ENCODE results near the gene GPR3. TPM values are rescaled to one million over a fixed set of nuclear protein-coding genes. Genes with fewer than 3 reads are reported as not detected.

GPR3 gene
- total and polyA plus RNA-seq, 2 donors: 0.09 to 0.37 TPM

DNA sequence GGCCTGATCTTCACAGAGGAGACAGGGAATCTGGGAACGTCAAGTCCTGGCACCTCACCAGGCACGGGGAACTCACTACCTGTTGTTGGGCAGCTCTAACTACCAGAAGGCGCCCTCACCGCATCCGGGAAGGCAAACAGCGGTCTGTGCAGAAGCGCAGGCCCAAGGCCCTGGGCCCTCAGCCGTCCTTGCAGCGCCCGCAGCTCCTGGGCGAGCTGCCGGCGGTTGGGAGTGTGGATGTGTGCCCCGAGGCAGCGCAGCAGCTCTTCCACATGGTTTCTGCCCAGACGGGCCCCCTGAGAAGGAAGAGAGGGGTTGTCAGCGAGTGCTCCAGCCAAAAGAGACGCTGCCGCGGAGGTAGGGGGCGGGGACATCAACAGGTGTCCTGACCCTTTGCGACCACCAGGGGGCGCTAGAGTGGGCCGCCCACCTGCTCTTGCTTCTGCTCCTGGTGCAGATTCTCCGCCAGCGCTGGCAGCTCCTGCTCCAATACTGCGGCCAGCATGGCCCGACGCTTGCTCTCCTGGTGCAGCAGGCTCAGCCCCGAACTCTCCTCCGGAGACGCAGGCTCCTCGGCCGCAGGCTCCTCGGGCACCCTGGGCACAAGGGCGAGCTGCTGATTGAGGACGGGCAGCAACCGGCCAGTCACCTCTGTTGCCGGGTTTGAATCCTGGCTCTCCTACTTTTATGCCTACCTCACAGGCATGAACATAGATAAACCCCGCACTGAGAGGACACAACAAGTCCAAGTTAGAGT is 35.0 kb upstream of the GPR3 start:
- Histone ChIP-seq H3K27me3 (ENCODE audit: control insufficient read depth in 2 of 2, insufficient read depth in 1 of 2, low read length in 1 of 2) (peaks cover 2 to 45% of the 10 kb centered on the region in 2 donors), H3K4me1 (ENCODE audit: control insufficient read depth in 2 of 2, insufficient read depth in 2 of 2, low read length in 2 of 2) (peaks cover 12 to 40% of the 10 kb centered on the region in 2 donors), H3K36me3 (ENCODE audit: control insufficient read depth in 2 of 2, insufficient read depth in 2 of 2, low read length in 1 of 2) (peaks cover 0 to 9% of the 10 kb centered on the region in 2 donors), H3K9me3 (ENCODE audit: control insufficient read depth in 2 of 2, insufficient read depth in 1 of 2, low read length in 1 of 2) (peaks cover 0 to 3% of the 10 kb centered on the region in 2 donors), H3K4me3 (ENCODE audit: low read length in 2 of 2) (peak overlapping the region; percentile 46 to 53), H3K27ac (ENCODE audit: low read depth in 1 of 2, low read length in 1 of 2) (peak overlapping the region; percentile 57 to 82)
- peak in 7 of 9 donors; percentile 71 to 89 (median 82) for DNase-seq (ENCODE audit: low read depth in 6 of 9, low spot score in 9 of 9)
- 21% methylated on average over 40 of the region's 40 CpGs for WGBS

DNA sequence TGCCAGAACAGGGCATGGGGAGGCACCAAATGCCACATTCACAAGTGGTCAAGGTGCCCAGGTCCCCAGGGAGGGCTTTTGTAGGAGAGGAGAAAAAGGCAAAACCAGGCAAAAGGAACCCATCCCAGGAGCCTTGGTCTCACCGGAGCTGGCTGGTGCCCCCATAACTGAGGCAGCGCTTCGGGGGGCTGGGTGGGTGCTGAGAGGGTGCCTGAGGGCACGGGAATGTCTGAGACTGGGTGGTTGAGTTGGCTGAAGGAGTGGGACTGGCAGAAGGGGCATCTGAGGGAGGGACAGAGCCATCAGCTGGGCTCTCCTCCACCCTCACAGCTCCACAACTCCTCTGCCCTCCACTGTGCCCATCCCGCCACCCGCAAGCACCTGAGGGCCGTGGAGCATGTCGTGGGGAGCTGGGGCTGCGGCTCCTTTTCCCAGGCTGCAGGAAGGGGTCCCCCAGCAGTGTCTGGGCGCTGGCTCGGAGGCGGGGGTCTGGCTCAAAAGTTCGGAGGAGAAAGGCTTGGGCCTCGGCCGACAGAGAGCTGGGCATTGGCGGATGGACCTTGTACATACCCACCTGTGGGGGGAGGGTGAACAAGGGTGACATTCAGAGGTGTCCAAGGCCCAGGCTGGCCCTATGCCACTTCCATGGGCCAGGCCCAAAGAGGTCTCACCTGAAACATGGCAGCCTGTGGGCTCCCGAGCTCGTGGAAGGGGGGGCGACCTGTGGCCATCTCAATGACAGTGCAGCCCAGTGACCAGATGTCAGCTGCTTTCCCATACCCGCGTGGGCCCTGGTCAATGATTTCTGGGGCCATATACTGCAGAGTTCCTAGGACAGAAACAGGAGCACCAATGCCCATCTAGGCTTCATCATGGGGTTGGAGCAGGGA is 34.1 kb upstream of the GPR3 start:
- WGBS: 97% methylated on average over 21 of the region's 21 CpGs
- H3K27me3 ChIP-seq (ENCODE audit: control insufficient read depth in 2 of 2, insufficient read depth in 1 of 2, low read length in 1 of 2): peaks cover 2 to 45% of the 10 kb centered on the region in 2 donors
- H3K4me1 ChIP-seq (ENCODE audit: control insufficient read depth in 2 of 2, insufficient read depth in 2 of 2, low read length in 2 of 2): peaks cover 12 to 40% of the 10 kb centered on the region in 2 donors
- H3K9me3 ChIP-seq (ENCODE audit: control insufficient read depth in 2 of 2, insufficient read depth in 1 of 2, low read length in 1 of 2): peaks cover 0 to 3% of the 10 kb centered on the region in 2 donors
- DNase-seq (ENCODE audit: low read depth in 6 of 9, low spot score in 9 of 9): no peak
- H3K36me3 ChIP-seq (ENCODE audit: control insufficient read depth in 2 of 2, insufficient read depth in 2 of 2, low read length in 1 of 2): peaks cover 0 to 6% of the 10 kb centered on the region in 2 donors
- H3K4me3 ChIP-seq (ENCODE audit: low read length in 2 of 2): no peak overlapping the region
- H3K27ac ChIP-seq (ENCODE audit: low read depth in 1 of 2, low read length in 1 of 2): no peak overlapping the region

DNA sequence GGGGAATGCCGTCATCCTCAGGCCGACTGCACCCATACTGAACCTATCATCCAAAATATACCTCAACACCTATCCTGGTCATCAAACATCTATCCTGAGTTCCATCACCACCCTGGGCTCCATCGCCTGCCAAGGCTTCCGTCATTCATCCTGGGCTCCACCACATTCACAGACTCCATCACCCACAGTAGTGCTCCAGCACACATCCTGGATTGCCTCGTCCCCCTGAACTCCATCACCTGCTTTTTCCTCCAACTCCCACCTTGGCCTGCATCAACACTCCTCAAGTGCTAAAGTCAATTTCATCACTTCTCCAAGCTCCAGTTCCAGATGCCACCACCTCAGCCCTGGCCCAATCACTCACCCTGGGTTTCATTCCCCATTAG is 33.5 kb upstream of the GPR3 start:
- Histone ChIP-seq H3K27me3 (ENCODE audit: control insufficient read depth in 2 of 2, insufficient read depth in 1 of 2, low read length in 1 of 2) (peaks cover 2 to 45% of the 10 kb centered on the region in 2 donors), H3K27ac (ENCODE audit: low read depth in 1 of 2, low read length in 1 of 2) (no peak overlapping the region), H3K4me1 (ENCODE audit: control insufficient read depth in 2 of 2, insufficient read depth in 2 of 2, low read length in 2 of 2) (peaks cover 12 to 40% of the 10 kb centered on the region in 2 donors), H3K4me3 (ENCODE audit: low read length in 2 of 2) (no peak overlapping the region), H3K9me3 (ENCODE audit: control insufficient read depth in 2 of 2, insufficient read depth in 1 of 2, low read length in 1 of 2) (peaks cover 0 to 3% of the 10 kb centered on the region in 2 donors), H3K36me3 (ENCODE audit: control insufficient read depth in 2 of 2, insufficient read depth in 2 of 2, low read length in 1 of 2) (peaks cover 0 to under 1% of the 10 kb centered on the region in 2 donors)
- 98% methylated on average over 5 of the region's 5 CpGs for WGBS
- DNase-seq (ENCODE audit: low read depth in 6 of 9, low spot score in 9 of 9): no peak

DNA sequence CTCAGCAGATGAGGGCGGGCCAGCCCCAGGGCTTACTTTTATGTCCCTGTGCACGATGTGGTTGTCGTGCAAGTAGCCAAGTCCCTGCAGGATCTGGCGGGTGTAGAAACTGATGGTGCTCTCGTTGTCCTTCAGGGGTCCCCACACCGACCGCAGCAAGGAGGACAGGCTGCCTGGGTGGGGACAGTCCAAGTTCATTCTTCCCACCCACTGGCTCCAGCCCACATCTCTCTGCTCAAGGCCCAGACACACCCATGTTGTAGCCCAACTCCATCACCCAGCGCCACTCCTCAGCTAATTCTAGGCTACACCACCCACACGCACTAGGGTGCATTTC is 32.6 kb upstream of the GPR3 start:
- Histone ChIP-seq H3K4me1 (ENCODE audit: control insufficient read depth in 2 of 2, insufficient read depth in 2 of 2, low read length in 2 of 2) (peaks cover 12 to 47% of the 10 kb centered on the region in 2 donors), H3K36me3 (ENCODE audit: control insufficient read depth in 2 of 2, insufficient read depth in 2 of 2, low read length in 1 of 2) (no peaks in the 10 kb centered on the region), H3K27ac (ENCODE audit: low read depth in 1 of 2, low read length in 1 of 2) (no peak overlapping the region), H3K9me3 (ENCODE audit: control insufficient read depth in 2 of 2, insufficient read depth in 1 of 2, low read length in 1 of 2) (peaks cover 0 to 6% of the 10 kb centered on the region in 2 donors), H3K4me3 (ENCODE audit: low read length in 2 of 2) (no peak overlapping the region), H3K27me3 (ENCODE audit: control insufficient read depth in 2 of 2, insufficient read depth in 1 of 2, low read length in 1 of 2) (peaks cover 2 to 48% of the 10 kb centered on the region in 2 donors)
- 62% methylated on average over 9 of the region's 9 CpGs for WGBS
- DNase-seq (ENCODE audit: low read depth in 6 of 9, low spot score in 9 of 9): no peak

DNA sequence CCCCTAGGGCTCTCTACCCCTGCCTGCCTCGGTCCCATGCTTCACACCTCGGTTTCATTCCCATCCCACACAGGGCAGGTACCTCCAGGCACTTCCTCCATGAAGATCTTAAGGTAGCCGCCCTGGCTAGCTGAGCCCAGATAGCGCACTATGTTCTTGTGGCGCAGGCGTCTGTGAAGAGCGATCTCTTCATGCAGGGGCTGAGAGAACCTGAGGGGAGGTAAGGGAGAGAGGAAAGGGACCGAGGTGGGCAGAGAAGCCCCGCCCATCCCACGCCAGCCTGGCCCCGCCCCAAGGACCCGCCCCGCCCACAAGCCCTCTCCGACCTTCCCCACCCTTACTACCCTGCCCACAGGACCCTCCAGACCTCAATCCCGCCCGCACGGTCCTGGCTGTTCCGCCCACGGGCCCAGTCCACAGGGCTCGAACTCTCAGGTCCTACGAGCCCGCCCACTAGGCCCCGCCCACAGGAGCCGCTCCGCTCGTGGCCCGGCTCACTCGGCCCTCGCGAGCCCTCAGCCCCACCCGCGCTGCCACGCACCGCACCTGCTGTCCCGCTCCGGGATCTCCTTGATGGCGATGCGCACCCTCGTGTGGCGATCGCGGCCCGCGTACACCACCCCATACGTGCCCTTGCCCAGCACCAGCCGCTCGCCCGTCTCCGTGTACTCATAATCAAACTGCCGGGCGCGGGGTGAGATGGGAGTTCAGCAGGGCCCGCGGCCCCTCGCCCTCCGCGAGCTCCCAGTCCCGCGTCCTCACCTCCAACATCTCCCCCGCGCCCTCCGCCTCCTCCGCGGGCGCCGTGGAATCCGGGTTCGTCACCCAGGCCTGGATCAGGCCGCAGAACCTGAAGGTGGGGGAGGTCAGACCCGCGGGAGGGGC is 32.0 kb upstream of the GPR3 start:
- Histone ChIP-seq H3K27ac (ENCODE audit: low read depth in 1 of 2, low read length in 1 of 2) (no peak overlapping the region), H3K36me3 (ENCODE audit: control insufficient read depth in 2 of 2, insufficient read depth in 2 of 2, low read length in 1 of 2) (no peaks in the 10 kb centered on the region), H3K9me3 (ENCODE audit: control insufficient read depth in 2 of 2, insufficient read depth in 1 of 2, low read length in 1 of 2) (peaks cover 0 to 6% of the 10 kb centered on the region in 2 donors), H3K4me3 (ENCODE audit: low read length in 2 of 2) (peak overlapping the region; percentile 33 to 34), H3K4me1 (ENCODE audit: control insufficient read depth in 2 of 2, insufficient read depth in 2 of 2, low read length in 2 of 2) (peaks cover 12 to 53% of the 10 kb centered on the region in 2 donors), H3K27me3 (ENCODE audit: control insufficient read depth in 2 of 2, insufficient read depth in 1 of 2, low read length in 1 of 2) (peaks cover 2 to 52% of the 10 kb centered on the region in 2 donors)
- DNase-seq (ENCODE audit: low read depth in 6 of 9, low spot score in 9 of 9): peak in 2 of 9 donors; percentile 28 to 48
- WGBS: 20% methylated on average over 71 of the region's 71 CpGs

DNA sequence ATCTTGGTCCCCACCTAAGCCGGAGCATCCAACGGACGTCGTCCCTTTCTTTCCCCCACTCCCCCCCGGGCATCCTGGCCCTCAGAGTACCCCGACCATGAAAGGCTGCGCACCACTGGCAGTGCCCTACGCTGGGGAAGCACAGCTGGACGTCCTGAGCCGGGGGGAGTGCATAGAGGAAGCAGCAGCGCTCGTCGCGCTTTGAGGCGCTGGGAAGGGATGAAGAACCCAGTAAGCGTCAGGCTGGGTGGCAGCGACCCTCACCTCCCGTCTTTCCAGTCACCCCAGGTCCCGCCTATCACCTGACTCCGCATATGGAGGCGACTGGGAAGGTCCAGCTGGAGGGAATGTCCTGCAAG is 31.4 kb upstream of the GPR3 start:
- no peaks in the 10 kb centered on the region for H3K36me3 ChIP-seq (ENCODE audit: control insufficient read depth in 2 of 2, insufficient read depth in 2 of 2, low read length in 1 of 2)
- 85% methylated on average over 21 of the region's 21 CpGs for WGBS
- peak overlapping the region in 1 of 2 donors; percentile 33 for H3K4me3 ChIP-seq (ENCODE audit: low read length in 2 of 2)
- peaks cover 0 to 6% of the 10 kb centered on the region in 2 donors for H3K9me3 ChIP-seq (ENCODE audit: control insufficient read depth in 2 of 2, insufficient read depth in 1 of 2, low read length in 1 of 2)
- H3K27ac ChIP-seq (ENCODE audit: low read depth in 1 of 2, low read length in 1 of 2): no peak overlapping the region
- DNase-seq (ENCODE audit: low read depth in 6 of 9, low spot score in 9 of 9): no peak
- H3K4me1 ChIP-seq (ENCODE audit: control insufficient read depth in 2 of 2, insufficient read depth in 2 of 2, low read length in 2 of 2): peaks cover 12 to 59% of the 10 kb centered on the region in 2 donors
- peaks cover 2 to 58% of the 10 kb centered on the region in 2 donors for H3K27me3 ChIP-seq (ENCODE audit: control insufficient read depth in 2 of 2, insufficient read depth in 1 of 2, low read length in 1 of 2)

DNA sequence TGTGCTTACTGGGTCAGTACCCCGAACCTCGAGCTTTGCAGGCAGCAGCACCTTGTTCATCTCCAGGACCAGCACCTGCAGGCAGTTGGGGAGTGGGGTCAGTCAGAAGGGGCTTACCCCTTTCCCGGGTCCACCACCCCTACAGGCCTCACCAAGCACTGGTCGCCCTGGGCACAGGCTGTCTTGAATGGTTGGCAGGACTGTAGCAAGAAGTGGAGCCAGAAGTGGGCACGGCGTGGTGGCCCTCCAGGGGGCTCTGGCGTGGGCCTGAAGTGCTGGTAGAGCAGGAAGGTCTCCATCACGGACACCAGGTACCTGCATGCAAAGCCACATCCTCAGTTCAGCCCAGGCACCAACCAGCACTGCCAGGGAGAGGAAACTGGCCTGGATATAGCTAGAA is 30.9 kb upstream of the GPR3 start:
- Histone ChIP-seq H3K36me3 (ENCODE audit: control insufficient read depth in 2 of 2, insufficient read depth in 2 of 2, low read length in 1 of 2) (no peaks in the 10 kb centered on the region), H3K9me3 (ENCODE audit: control insufficient read depth in 2 of 2, insufficient read depth in 1 of 2, low read length in 1 of 2) (peaks cover 0 to 6% of the 10 kb centered on the region in 2 donors), H3K27ac (ENCODE audit: low read depth in 1 of 2, low read length in 1 of 2) (no peak overlapping the region), H3K4me1 (ENCODE audit: control insufficient read depth in 2 of 2, insufficient read depth in 2 of 2, low read length in 2 of 2) (peaks cover 15 to 56% of the 10 kb centered on the region in 2 donors), H3K27me3 (ENCODE audit: control insufficient read depth in 2 of 2, insufficient read depth in 1 of 2, low read length in 1 of 2) (peaks cover 2 to 62% of the 10 kb centered on the region in 2 donors), H3K4me3 (ENCODE audit: low read length in 2 of 2) (no peak overlapping the region)
- 97% methylated on average over 8 of the region's 8 CpGs for WGBS
- no peak for DNase-seq (ENCODE audit: low read depth in 6 of 9, low spot score in 9 of 9)

DNA sequence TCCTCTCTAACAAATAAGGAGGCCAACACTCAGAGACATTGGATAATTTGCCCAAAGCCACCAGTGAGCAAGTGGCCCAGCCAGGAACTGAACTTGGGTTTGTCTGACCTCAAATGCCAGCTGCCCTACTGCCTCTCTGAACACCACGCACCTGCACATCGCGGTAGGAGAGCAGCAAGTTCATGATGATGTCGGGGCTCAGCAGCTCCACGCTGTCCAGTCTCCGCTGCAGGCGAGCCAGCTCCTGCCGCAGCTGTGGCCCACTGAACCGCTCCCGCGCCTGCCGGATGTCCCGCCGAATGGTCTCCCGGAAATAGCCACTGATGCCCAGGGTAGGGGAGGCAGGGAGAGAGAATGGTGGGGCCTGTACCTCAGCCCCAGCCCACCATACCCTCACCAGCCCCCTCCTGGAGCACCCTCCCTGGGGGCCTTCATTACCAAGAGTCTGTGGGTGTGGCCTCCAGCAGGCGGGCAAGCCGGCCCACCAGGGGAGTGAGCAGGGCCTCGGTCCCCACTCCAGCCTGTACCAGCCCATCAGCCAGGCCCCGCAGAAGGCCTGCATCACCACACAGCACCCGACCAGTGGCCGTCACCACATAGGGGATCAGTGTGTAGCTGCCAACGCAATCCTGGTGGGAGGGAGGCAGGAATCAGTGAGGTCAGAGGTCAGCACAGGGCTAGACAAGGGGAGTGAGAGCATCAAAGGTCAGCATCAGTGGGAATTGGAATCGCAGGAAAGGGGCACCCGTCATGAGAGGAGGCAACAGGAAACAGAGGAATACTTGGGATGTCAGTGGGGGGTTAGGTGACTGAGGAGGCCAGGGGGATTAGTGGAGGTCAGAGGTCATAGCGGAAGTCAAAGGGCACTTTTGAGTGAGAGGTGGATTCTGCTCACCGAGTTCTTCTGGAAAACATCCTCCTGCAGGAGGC is 28.4 kb upstream of the GPR3 start:
- H3K27me3 ChIP-seq (ENCODE audit: control insufficient read depth in 2 of 2, insufficient read depth in 1 of 2, low read length in 1 of 2): peaks cover 2 to 56% of the 10 kb centered on the region in 2 donors
- H3K9me3 ChIP-seq (ENCODE audit: control insufficient read depth in 2 of 2, insufficient read depth in 1 of 2, low read length in 1 of 2): peaks cover 0 to 10% of the 10 kb centered on the region in 2 donors
- peaks cover 12 to 54% of the 10 kb centered on the region in 2 donors for H3K4me1 ChIP-seq (ENCODE audit: control insufficient read depth in 2 of 2, insufficient read depth in 2 of 2, low read length in 2 of 2)
- no peak for DNase-seq (ENCODE audit: low read depth in 6 of 9, low spot score in 9 of 9)
- H3K36me3 ChIP-seq (ENCODE audit: control insufficient read depth in 2 of 2, insufficient read depth in 2 of 2, low read length in 1 of 2): no peaks in the 10 kb centered on the region
- no peak overlapping the region for H3K27ac ChIP-seq (ENCODE audit: low read depth in 1 of 2, low read length in 1 of 2)
- no peak overlapping the region for H3K4me3 ChIP-seq (ENCODE audit: low read length in 2 of 2)
- WGBS: 96% methylated on average over 26 of the region's 26 CpGs

Measured in thymus (tissue), 11 donors.